ENCODE measurements around the gene CGB7. TPM values are rescaled to one million over a fixed set of nuclear protein-coding genes. Genes with fewer than 3 reads are reported as not detected.
"Not testable (repeated sequence)": the region's sequence is repeated elsewhere in the genome, so short reads cannot be mapped to it uniquely, and the experiment has no call there.

The CGB7 gene
- total and polyA plus RNA-seq, 10 of the 15 experiments (the other 5 are each of a cell fraction or from before 2014, with no cell fraction given) = 0.06 TPM; not detected in 9

DNA sequence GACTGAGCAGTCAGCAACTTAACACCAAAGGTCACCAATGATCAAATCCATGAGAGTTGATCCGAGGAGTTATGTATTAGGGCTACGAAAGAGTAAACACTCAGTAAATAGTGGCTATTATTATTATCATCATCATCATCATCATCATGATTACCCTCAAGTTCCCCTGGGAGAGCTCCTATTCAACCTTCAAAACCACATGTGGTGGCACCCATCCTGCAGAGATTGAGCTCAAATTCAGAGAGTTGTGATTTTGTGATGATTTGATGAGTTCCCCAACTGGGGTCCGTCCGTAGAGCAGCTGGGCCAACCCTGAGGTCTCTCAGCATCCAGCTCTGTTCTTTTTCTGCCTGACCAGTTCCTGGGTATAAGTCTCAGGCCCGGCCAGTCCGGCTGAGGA, 32.5 kb downstream of the CGB7 start:
- not testable (repeated sequence) for H3K79me2 ChIP-seq (ENCODE audit: control insufficient read depth, insufficient read depth, low read length); ATAC-seq

DNA sequence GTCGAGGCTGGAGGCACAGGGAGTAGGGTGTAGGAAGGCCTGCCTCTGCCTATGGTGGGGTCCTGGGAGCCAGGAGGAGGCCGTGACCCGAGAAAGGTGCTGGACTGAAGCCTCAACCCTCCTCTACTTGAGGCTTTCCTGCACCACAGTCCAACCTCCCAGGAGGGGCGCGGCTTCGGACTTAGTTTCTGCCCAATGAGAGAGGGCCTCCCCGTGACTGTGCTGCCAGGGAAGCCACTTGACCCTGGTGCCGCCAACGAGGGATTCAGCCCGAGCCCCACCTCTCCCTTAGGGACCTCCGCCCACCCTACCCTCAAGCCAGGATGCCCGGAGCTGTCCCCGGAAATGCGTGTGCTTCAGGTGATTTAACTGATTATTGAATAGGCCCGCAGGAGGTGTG, 33.3 kb downstream of the CGB7 start, which contains the start of gene CGB3:
Gene CGB3 (minus strand): TSS at position 101 of the 400 bp plus-strand sequence. CDS start 362 bp downstream, outside the sequence.
- FAIRE-seq; H2AFZ ChIP-seq (ENCODE audit: control insufficient read depth, low read depth, low read length); H4K20me1 ChIP-seq (ENCODE audit: control insufficient read depth, insufficient read depth); RAD21 ChIA-PET (ENCODE audit: unreplicated experiment); H3K79me2 ChIP-seq (ENCODE audit: control insufficient read depth, insufficient read depth, low read length); H3K4me2 ChIP-seq (ENCODE audit: control insufficient read depth, insufficient read depth); H3K4me3 ChIP-seq; DNase-seq (ENCODE audit: low read depth, low spot score); SMC1A ChIA-PET (ENCODE audit: uncharacterized antibody, unreplicated experiment); H3K9me3 ChIP-seq (replicated peaks; ENCODE audit: control insufficient read depth, insufficient read depth, low read length); in situ Hi-C loops (cut with MboI); intact Hi-C loops (cut with micrococcal nuclease; ENCODE audit: unreplicated experiment); CTCF ChIA-PET; BruUV-seq (replicated peaks); H3K36me3 ChIP-seq (ENCODE audit: control insufficient read depth in 2 of 2, insufficient read depth in 2 of 2, low read length in 1 of 2); H3K9ac ChIP-seq (ENCODE audit: control insufficient read depth, insufficient read depth, low read length); ATAC-seq; H3K27me3 ChIP-seq (replicated peaks in 1 of 2; ENCODE audit: control insufficient read depth in 2 of 2, insufficient read depth in 2 of 2, low read length in 1 of 2); H3K27ac ChIP-seq (ENCODE audit: control insufficient read depth, insufficient read depth); POLR2A ChIA-PET: not testable (repeated sequence)
- peaks cover 10% of the 10 kb centered on the region for H3K4me1 ChIP-seq (ENCODE audit: control insufficient read depth, insufficient read depth, low read length)
- 28% methylated on average over 15 of the region's 15 CpGs for WGBS (ENCODE audit: insufficient coverage, insufficient replicate concordance, low lambda C conversion rate, missing lambda C conversion rate)

More for the DNA sequence above, 32.5 kb downstream of the CGB7 start:
- DNase-seq (ENCODE audit: low read depth, low spot score); in situ Hi-C loops (cut with MboI); H2AFZ ChIP-seq (ENCODE audit: control insufficient read depth, low read depth, low read length); POLR2A ChIA-PET; intact Hi-C loops (cut with micrococcal nuclease; ENCODE audit: unreplicated experiment); RAD21 ChIA-PET (ENCODE audit: unreplicated experiment); H3K9me3 ChIP-seq (replicated peaks; ENCODE audit: control insufficient read depth, insufficient read depth, low read length); H3K9ac ChIP-seq (ENCODE audit: control insufficient read depth, insufficient read depth, low read length); SMC1A ChIA-PET (ENCODE audit: uncharacterized antibody, unreplicated experiment); H3K4me2 ChIP-seq (ENCODE audit: control insufficient read depth, insufficient read depth); H3K27me3 ChIP-seq (replicated peaks in 1 of 2; ENCODE audit: control insufficient read depth in 2 of 2, insufficient read depth in 2 of 2, low read length in 1 of 2); H3K4me3 ChIP-seq; H3K27ac ChIP-seq (ENCODE audit: control insufficient read depth, insufficient read depth); H3K36me3 ChIP-seq (ENCODE audit: control insufficient read depth in 2 of 2, insufficient read depth in 2 of 2, low read length in 1 of 2); BruUV-seq (replicated peaks); CTCF ChIA-PET; H4K20me1 ChIP-seq (ENCODE audit: control insufficient read depth, insufficient read depth); FAIRE-seq: not testable (repeated sequence)
- 30% methylated on average over 4 of the region's 6 CpGs for WGBS (ENCODE audit: insufficient coverage, insufficient replicate concordance, low lambda C conversion rate, missing lambda C conversion rate)
- H3K4me1 ChIP-seq (ENCODE audit: control insufficient read depth, insufficient read depth, low read length) = peaks cover 10% of the 10 kb centered on the region

All from GM12878 (cell line).